GM19351 (cell line): ENCODE data around the gene NPW.

Source experiments
- ATAC-seq: cut with Tn5 transposase; IDR thresholded peaks from one replicate; pipeline ENCODE4 v1.9.1; 2021; ENCODE audit warnings: mild to moderate bottlenecking, moderate library complexity; ENCODE audit not compliant: unreplicated experiment

NPW gene

GRCh38 chr16:1984347-1985225 is 35.0 kb upstream of the NPW start:
- peak; percentile 15 for ATAC-seq

GRCh38 chr16:1985466-1986150 is 34.0 kb upstream of the NPW start:
- ATAC-seq, result no peak

DNA sequence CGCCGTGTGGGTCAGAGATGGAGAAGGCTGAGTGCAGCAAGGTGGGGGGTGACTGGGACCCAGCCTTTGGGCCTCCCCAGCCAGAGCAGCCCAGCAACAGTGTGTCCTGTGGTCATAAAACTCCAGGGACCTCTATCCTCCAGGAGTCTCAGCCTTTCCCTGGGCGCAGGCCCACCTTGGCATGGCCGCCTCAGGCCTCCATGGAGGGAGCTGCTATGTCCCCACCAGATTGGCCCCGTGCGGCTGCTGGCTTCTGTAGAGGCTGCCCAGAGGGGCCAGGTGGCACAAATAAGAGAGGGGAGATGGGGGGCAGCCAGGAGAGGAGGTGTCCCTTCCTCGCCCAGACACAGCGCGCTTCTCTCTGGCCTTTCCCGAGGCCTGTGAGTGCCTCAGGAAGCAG is 32.4 kb upstream of the NPW start:
- ATAC-seq, result no peak

GRCh38 chr16:1989209-1990100 is 30.1 kb upstream of the NPW start, which contains the start of gene SYNGR3:
Gene SYNGR3 (plus strand): TSS chr16:1989970. CDS start chr16:1990103, 133 bp downstream.
- no peak for ATAC-seq

DNA sequence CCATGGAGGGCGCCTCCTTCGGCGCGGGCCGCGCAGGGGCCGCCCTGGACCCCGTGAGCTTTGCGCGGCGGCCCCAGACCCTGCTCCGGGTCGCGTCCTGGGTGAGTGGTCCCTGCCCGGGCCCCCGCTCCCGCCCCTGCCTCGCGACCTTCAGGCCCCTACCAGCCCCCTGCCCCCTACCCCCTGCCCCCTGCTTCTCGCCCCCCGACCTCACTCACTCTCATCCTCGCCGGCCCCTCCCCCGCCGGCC is 29.6 kb upstream of the NPW start:
- ATAC-seq, result no peak

DNA sequence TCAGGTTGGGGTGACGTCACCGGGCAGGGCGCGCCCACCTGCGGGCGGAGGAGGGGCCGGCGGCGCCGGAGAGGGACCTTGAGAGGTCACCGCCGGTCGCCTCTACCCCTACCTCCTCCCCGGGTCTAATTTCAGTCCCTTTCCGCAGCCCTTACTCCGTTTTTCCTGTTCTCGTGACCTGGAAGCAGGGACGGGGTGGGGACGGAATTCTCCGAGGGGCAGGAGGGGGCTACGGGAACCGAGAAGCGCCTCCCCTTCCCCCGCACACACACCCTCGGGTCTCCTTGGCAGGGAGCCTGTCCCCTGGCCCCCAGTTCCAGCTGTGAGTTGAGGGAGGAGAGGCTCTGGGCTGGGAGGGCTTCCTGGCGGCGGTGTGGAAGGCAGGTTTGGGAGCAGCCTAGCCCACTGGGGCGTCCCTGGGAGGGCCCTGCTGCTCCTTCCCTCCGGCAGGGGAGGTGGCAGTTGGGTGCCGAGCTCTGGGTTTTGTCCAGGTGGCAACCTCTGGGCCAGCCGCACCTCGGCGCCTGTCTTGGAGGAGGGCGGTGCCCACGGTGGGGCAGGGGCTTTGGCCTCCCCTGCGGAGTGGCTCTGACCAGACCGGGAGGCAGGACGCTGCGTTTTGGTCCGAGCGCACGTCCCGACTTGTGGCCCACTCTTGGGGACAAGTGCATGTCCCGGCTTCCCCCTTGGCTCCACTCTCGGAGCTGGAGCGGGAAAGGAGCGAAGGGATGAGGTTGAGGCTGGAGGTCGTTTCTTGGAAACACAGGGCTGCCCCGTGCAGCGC is 29.0 kb upstream of the NPW start:
- no peak for ATAC-seq

GRCh38 chr16:1991135-1991551 is 28.4 kb upstream of the NPW start:
- ATAC-seq, result no peak

DNA sequence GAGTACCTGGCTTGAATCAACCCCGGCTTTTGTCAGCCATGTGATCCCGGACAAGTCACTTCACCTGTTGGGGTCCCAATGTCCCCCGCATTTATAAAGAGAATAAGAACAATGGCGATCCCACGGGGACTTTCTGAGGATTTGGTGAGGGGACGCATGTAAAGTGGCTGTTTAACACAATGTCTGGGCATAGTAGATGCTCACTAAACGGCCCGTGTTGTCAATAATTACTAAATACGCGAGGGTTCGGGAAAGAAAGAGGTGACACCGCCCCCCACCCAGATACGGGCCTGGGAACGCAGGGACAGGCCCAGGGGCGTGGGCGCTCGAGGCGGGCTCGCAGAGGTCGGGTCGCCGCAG is 28.0 kb upstream of the NPW start:
- no peak for ATAC-seq

DNA sequence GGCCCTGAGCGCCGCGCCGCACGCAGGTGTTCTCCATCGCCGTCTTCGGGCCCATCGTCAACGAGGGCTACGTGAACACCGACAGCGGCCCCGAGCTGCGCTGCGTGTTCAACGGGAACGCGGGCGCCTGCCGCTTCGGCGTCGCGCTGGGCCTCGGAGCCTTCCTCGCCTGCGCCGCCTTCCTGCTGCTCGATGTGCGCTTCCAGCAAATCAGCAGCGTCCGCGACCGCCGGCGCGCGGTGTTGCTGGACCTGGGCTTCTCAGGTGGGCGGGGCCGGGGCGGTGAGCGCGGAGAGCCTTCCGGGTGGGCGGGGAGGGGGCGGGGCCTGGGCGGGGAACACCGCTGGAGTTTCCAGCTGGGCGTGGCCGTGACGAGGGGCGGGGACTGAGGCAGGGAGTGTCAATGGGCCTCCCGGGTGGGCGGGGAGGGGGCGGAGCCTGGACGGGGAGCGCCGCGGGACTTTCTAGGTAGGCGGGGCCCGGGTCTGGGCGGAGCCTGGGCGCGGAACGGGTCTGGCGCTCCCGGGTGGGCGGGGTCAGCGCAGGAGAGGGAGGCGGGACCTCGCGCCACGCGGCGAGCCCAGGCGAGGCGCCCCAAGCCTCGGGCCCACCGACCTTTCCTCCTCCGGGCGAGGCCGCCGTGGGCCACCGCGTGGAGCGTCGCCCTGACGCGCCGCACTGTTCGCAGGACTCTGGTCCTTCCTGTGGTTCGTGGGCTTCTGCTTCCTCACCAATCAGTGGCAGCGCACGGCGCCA is 27.5 kb upstream of the NPW start:
- peak; percentile 49 for ATAC-seq

- ATAC-seq, result no peak
Measured at GRCh38 chr16:1992704-1993317, 26.8 kb upstream of the NPW start.

GRCh38 chr16:1993731-1994131 is 25.9 kb upstream of the NPW start:
- no peak for ATAC-seq

DNA sequence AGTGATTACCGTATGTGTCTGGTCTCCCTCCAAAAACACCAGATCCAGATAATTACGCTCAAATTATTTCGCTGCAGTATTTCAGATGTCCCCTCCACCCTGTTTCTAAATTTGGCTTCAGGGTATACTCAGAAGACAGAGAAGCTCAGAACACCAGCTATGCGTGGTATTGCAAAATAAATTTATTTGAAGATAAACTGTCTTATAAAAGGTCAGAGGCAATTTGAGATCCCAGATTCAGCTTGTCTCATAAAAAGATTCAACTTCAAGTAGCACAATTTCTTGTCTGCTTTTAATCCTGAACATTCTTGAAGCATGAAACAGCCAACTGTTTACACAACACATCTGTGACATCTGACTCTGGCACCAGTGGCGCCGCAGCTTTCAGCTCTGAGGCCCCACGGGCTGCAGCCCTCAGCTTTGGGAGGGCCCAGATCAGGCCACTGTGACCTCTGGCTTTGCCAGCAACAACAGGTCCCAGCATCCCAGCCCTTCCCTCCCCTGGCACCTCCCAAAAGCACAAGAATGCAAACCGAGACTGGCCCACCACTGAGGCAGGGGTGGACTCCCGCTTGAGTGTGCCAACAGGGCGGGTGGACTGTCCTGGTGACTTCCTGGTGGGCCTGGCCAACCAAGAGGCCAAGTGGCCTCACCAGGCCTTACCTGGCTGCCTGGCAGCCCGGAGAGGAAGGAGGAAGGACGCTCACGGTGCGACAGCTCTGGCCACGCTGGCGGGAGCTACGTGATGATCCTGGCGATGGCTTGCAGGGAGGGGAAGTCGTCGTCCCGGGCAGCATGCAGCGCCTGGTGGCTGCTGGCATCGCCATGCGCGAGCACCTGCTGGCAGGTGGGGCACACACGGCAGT is 21.9 kb upstream of the NPW start:
- ATAC-seq, result no peak

DNA sequence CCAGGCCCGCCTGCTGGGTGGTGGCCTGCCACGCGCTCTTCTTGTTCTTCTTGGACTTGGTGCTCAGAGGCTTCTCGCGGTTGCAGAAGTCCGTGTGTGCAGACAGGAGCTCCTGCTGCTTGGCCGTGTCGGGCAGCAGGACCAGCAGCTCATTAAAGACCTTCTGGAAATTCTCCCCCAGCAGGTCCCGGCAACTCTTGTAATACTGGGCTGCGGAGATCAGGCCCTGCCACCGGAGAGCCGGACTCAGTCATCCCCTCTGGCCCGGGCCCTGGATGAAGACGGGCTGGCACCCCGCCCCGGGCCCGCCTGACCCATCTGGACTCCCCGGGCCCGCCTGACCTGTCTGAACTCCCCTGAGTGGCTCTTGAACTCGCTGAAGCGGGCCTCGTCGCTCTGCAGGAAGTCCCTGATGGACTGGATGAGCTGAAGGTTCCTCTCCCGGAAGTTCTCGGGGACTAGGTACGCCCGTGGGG is 21.2 kb upstream of the NPW start:
- ATAC-seq, result no peak

GRCh38 chr16:1998852-1999801 is 20.5 kb upstream of the NPW start:
- ATAC-seq, result no peak

GRCh38 chr16:1999866-2000514 is 19.6 kb upstream of the NPW start:
- no peak for ATAC-seq

- ATAC-seq, result no peak
Measured at GRCh38 chr16:2001035-2001434, 18.6 kb upstream of the NPW start.
